ENCODE data around the gene ARID1B.

ARID1B gene

DNA sequence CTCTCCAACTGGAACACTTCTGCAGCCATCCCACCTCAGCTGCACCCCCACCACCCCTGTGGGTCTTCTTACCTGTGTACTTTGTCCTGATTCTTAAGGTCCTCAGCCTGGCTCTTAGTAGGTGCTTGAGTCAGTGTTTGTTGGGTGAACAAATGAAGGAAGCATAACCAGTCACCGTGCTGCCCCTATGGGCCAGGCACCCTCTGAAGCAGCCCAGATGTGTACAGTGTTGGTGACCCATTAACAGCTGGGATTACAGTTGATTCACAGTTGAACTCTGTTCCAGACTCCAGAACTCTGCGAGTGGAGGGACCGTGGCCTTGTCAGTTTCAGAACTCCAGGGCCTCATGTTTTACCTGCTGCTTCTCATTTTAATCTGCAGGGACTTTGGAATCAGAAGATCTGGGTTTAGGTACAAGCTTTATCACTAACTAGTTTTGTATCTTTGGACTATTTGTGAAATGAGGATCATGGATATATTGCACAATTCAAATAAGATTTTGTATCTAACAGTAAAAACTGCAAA is 342.4 kb downstream of the ARID1B start:
- no peak for DNase-seq

GRCh38 chr6:157120534-157121232 is 343.5 kb downstream of the ARID1B start:
- no peak for DNase-seq

DNA sequence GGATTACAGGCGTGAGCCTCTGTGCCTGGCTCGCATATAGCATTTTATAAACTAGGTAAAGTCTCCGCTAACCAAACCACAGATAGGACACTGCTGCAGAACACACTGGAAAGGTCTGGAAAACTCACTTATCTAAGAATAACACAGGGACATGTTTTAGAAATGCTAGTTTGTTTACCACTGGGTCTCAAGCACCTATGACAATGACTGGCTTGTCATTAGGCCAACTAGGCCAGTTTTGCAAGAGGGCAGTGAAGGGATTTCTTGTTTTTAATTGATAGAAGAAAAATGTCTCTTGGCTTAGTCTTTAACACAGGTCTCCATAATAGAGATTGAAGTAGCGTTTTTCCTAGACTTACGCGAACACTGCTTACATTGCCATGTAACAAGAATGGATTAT is 344.7 kb downstream of the ARID1B start:
- no peak for DNase-seq

GRCh38 chr6:157123234-157123633 is 346.1 kb downstream of the ARID1B start:
- DNase-seq, result no peak

DNA sequence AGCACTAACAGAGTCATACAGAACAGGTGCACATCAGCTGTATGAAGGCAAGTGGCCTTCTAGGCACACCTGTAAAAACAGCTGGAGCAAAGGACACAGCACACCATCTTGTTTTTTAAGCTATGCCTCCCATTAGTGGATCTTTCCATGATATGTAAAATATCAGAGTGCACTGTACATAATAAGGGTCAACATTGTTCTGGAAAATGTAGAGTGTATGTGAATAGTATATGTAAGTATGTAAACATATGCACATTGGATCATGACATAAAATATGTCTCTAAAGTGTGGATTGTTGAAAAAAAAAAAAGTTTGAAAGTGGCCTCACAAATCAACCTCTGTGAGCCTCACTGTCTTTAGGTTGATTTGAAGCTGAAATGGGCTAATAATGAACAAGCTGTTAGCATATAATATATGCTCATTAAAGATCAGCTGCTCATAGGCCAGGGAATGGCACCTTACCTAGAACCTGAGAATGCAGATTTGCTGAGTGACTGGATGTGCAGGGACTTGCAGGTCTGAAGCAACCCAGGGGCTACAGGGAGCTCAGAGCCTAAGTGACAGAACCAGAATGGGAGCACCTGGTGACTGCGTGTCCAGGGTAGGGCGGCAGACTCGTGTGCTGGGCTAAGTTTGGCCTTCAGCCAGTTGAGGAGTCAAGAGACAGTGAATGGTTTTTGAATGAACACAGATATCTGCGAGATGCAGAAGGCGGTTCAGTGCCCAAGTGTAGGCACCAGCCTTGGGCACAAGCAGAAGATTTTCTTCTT is 347.5 kb downstream of the ARID1B start:
- no peak for DNase-seq

DNA sequence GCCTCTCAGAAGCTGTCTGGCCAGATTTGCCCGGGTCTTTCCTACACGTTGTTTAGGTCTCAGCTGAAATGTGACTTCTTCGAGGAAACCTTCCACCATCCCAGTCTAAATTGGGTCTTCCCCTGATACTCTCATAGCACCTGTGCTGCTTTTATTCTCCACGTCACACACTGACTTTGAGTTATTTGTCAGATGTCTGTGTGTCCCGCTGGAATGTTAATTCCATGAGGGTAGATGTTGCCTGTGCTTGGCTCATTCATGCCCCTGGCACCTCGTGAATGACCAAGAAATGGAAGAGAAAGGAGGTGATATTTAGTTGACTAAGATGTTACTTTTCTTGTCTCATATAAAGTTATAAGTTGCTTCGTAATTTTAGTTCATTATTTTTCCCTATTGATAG is 348.4 kb downstream of the ARID1B start:
- no peak for DNase-seq

GRCh38 chr6:157126183-157127098 is 349.3 kb downstream of the ARID1B start:
- DNase-seq, result no peak

DNA sequence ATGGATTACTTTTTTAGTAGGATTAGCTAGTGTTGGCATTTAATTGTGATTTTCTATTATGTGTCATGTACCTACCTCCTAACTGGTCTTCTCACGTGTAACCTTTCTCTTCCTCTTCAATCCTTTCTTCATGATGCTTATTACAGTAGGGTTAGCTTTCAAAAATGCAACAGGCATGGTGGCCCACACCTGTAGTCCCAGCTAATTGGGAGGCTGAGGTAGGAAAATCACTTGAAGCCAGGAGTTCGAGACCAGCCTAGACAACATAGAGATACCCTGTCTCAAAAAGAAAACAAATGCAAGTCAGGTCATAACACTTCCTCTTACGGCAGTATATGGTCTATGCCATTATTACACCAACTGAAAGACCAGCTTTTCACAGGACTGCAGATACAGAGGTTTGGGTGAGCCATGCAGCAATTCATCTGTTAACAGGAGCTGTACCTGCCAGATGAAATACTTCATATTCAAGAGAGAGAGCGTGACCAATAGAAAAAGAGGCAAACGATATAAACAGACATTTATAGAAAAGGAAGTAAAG is 351.1 kb downstream of the ARID1B start:
- DNase-seq, result no peak

- DNase-seq, result no peak
These were observed 354.1 kb downstream of the ARID1B start for GRCh38 chr6:157131250-157131649.

DNA sequence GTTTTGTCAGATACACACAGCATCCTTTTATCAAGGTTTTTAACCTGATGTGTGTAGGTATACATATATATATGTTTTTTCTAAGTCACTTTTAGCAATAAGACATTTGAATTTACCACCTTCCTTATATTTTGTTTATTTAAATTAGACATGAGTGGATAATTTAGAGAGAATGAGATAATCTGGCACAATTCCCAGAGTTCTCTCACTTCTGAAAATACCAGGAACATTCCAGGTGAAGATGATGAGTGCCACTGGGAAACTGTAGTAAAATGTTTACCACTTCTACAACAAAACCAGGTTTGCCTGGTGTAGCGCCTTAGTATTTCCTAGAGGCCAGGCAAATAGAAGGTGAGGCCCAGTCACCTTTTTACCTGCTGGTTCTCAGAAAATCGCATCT is 356.7 kb downstream of the ARID1B start:
- no peak for DNase-seq

DNA sequence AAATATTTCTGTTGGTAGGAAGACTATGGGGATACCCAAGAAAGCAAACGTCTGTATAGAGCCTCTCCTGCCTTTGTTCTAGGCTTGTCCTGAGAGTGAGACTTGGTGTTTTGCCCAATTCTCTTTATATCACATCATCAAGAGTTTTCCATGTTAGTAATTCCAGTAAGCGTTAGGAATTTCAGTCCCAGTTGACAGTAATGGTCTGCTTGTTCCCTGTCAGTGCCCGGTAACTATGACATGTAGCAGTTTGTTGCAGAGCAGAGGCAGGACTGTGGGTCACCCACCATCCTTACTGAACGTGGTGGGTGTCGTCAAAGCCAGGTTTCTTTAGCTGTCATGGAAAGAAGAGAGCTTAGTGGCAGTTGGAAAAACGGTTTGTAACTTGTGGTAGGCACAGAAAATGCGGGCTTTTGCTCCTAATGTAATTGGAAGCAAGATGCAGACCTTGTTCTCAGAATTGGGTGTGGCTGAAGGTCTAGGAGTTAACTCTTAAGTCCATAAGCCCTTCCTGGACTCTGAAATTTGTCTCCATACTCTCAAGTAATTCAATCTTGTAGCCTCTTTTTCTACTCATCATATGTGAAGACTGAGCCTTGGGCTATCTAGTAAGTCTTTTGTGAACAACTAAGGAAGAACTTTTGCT is 357.3 kb downstream of the ARID1B start:
- no peak for DNase-seq

DNA sequence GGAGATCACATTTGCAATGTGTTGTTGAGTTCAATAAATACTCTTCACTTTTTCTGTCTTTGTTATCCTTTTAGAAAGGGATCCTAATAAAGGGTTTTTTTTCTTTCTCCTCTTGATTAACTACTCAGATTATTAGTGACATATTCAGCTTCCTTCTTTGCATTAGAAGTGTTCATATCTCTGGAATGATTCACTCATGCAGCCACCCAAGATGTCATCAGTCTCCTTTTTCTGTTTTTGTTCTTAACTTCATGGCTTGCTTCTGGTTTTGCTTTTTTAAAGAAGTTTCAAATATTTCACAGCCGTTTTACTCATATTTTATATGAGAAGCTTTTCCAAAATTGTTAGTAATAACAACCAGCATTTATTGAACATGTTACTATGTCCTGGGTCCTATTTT is 358.5 kb downstream of the ARID1B start:
- no peak for DNase-seq

- no peak for DNase-seq
These were observed 360.3 kb downstream of the ARID1B start for GRCh38 chr6:157137501-157137900.

DNA sequence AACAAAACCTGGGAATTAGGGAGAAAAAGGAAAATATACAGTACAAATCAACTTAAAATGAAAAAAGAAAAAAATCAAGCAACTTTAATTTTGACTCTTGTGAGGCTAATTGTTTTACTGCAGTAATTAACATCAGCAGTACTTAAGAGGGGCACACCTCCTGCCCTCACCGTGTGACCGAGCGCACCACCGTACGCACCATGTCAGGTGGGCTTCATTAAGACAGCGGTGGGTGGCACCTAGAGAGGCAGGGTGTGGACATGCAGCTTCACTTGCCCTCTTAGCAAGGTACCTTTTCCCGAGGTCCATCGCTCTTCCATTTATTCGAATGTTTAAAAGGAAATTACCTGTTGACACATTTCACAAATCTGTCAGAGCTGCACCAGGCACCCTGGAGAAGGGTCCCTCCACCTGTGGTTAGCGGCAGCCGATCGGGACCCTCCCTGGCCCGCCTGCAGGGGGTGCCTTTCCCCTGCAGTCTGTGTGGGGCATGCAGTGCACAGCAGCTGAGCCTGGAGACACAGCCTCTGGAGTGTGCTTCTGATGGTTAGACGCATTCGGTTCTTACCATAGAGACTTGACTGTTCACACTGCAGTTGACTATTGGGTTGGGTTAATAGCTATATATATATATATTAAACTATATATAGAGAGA is 362.0 kb downstream of the ARID1B start:
- no peak for DNase-seq

DNA sequence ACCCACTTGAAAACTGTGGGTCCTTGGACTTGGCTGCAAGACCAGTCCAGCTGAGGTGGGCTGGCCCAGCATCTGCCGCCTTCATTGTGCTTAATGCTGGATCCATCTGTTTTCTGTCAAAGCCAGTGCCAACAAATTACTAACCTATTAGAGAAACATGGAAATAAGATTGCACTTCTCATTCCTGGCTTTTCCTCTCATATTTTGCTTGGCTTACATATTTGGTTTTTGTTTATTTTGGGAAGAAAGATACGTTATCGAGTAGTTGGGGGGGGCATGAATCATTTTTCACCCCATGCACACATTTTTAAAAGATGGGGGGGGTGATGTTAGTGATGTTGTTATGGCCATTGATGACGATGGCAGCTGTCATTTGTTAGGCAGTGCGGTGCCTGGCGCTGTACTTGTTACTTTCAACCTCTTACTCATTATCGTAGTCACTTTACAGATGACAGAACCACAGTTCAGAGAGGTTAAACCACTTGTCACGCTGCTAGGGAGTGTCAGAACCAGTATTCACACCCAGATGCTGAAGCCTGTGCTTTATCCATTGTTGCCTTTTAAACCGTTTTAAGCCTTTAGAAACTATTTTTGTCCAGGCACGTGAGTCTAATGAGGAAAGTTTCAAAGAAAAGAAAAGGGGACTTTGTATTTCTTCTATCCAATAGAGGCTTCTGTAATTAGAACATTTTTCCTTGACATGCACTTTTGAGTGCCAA is 366.2 kb downstream of the ARID1B start:
- DNase-seq, result no peak

DNA sequence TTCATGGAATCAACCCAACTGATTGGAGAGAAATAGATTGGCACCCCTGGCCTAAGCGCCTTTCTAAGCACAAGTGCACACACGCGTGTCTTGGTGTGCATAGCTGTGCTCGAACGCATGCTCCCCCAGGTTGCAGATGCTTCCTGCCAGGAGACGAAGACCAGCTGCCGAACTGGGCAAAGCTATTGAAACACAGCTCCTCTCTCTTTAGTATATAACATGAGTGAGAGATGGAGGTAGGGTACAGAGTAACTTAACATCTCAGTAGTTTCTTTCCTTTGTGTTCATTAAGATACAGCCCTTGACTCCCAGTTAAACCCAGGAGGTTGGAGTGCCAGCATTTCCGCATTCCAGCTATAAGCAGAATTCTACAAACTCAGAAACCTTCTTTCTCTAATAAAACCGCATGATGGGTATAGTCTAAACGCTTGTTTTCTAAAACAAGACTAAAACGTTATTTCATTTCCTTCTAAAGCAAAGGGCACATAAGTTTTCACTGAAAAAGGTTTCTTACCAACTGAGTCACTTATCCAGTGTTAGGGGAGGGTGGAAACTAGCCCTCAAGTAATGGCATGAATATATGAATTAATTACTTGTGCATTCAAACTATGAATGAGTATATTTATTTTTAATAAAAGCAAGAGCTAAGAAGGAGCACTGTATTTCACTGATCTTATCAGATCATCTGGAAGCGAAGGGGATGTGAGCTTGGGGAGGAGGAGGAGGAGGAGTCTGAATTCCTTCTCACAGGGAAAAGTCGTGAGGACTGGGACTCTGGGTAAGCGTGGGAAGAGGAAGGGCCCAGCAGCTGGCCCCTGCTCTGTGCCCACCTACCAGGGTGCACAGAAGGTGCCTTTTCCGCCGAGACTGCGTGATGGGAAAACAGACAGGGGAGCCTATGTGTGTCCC is 367.0 kb downstream of the ARID1B start:
- DNase-seq, result no peak

- no peak for DNase-seq
These were observed 367.8 kb downstream of the ARID1B start for GRCh38 chr6:157144859-157145568.

DNA sequence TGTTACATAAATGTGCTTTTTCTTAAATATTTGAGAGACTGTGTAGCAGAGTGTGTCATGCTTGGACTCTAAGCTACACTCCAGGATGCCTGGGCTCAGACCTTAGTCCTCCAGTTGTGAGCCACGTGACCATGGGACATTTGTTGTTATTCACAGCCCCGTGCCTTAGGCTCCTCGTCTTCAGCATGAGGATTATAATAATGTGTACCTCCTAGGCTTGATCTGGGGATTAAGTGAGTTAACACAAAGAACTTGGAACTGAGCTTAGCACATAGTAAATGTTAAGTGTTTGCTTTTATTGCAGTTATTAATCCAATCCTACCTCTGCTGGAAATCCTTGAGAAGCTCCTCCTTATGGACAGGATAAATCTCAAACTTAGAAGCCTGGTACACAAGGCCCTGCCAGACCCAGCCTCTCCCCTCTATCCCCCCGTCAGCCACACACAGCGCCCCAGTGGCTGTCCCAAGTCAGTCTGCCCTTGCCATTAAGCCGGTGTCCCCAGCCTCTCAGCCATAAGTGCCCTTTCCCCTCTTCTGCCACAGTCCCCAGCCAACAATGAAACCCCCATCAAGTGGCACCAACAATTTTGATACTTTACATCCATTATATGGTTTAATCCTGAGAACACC is 368.6 kb downstream of the ARID1B start:
- DNase-seq, result no peak

Measured in inflammatory macrophage treated with lipopolysaccharide for 1 hour (primary cell).